H1 (cell line): Measurements from ENCODE around the gene TEKT5.

Experiments used
- CEBPB ChIP-seq: IDR thresholded peaks from 2 replicates; pipeline ENCODE4 v1.6.1; 2012; ENCODE audit warnings: low read depth, low read length
- CTCF ChIP-seq, 3 experiments: IDR thresholded peaks; 1 replicate in 2 of 3; 2 replicates in 1 of 3; pipeline versions ENCODE4 v1.5.1 to v1.6.1; 2011; ENCODE audit warnings: low read length in 3 of 3, mild to moderate bottlenecking in 3 of 3, inconsistent platforms in 2 of 3, low read depth in 1 of 3, moderate library complexity in 1 of 3; ENCODE audit not compliant: insufficient read depth in 1 of 3; ENCODE audit errors: control extremely low read depth in 1 of 3
- HDAC2 ChIP-seq, 2 experiments: fragments of 300-600 bp in 1 of 2; sonication (generic) in 1 of 2; IDR thresholded peaks; 2 replicates each; pipeline ENCODE4 v1.6.1; 2011 to 2012; ENCODE audit warnings: low read depth in 2 of 2, low read length in 2 of 2, mild to moderate bottlenecking in 2 of 2, moderate library complexity in 2 of 2, borderline replicate concordance in 1 of 2, inconsistent platforms in 1 of 2
- POLR2A ChIP-seq, 2 experiments: IDR thresholded peaks; 1 replicate in 1 of 2; 2 replicates in 1 of 2; pipeline ENCODE4 v1.6.1; 2011; ENCODE audit warnings: low read depth in 2 of 2, low read length in 2 of 2, mild to moderate bottlenecking in 2 of 2; ENCODE audit errors: control extremely low read depth in 1 of 2

GRCh38 chr16:10589109-10589508, 105.6 kb downstream of the TEKT5 start:
- no peak for TF ChIP-seq CTCF (IDR thresholded peaks at IDR 0.05; ENCODE audit: control extremely low read depth in 1 of 3, insufficient read depth in 1 of 3, low read depth in 1 of 3, low read length in 3 of 3)
- TF ChIP-seq POLR2A (IDR thresholded peaks at IDR 0.05; ENCODE audit: control extremely low read depth in 1 of 2, low read depth in 2 of 2, low read length in 2 of 2), result no peak
- TF ChIP-seq HDAC2 (IDR thresholded peaks at IDR 0.05; ENCODE audit: borderline replicate concordance in 1 of 2, low read depth in 2 of 2, low read length in 2 of 2), result no peak
- no peak for TF ChIP-seq CEBPB
